Prostate gland (tissue), 2 donors: Measurements from ENCODE around the gene TNFAIP8L2.

Experiments
- CTCF ChIP-seq, 4 experiments: fragments of 200-600 bp in 2 of 4; fragments of 450-650 bp in 2 of 4; sonication (generic) in 2 of 4; IDR thresholded peaks; 1 replicate in 3 of 4; 2 replicates in 1 of 4; pipeline ENCODE4 v1.5.1; 2016 to 2019; ENCODE audit warnings: antibody characterized with exemption in 4 of 4, mild to moderate bottlenecking in 2 of 4, moderate library complexity in 2 of 4
- POLR2A ChIP-seq: fragments of 450-650 bp; IDR thresholded peaks from one replicate; pipeline ENCODE4 v1.6.1; 2016; ENCODE audit warnings: antibody characterized with exemption, mild to moderate bottlenecking
- POLR2AphosphoS5 ChIP-seq: sonication (generic); formaldehyde crosslinking; IDR thresholded peaks from one replicate; pipeline ENCODE4 v1.6.1; 2017; ENCODE audit warnings: antibody characterized with exemption

GRCh38 chr1:151158326-151158725 is 1.9 kb downstream of the TNFAIP8L2 start:
- TF ChIP-seq CTCF (IDR thresholded peaks at IDR 0.05) (no peak), POLR2AphosphoS5 (no peak), POLR2A (no peak)
